GM23338 (cell line): Measurements from ENCODE around the gene GALNT5. TPM values are rescaled to one million over a fixed set of nuclear protein-coding genes. Genes with fewer than 3 reads are reported as not detected.

Experiments used
- ATAC-seq: fragments of 200-7000 bp; cut with Tn5 transposase; 3 replicates; pipeline ENCODE4 v1.9.1; 2020
- DNase-seq: peaks from one replicate; pipeline ENCODE4 v3.0.0-alpha.2; 2015; ENCODE audit warnings: low spot score
- H2AFZ ChIP-seq: fragments of 200-600 bp; sonication (generic); 2 replicates; pipeline ENCODE4 v1.8.0; 2016; ENCODE audit warnings: antibody characterized with exemption, mild to moderate bottlenecking, moderate library complexity
- H3F3A ChIP-seq: fragments of 200-600 bp; sonication (generic); replicated peaks from 2 replicates; pipeline ENCODE4 v1.8.0; 2017; ENCODE audit warnings: antibody characterized with exemption, mixed run types, low read depth
- H3K27ac ChIP-seq: fragments of 200-600 bp; sonication (generic); 2 replicates; pipeline ENCODE4 v1.6.1; 2016; ENCODE audit warnings: low read depth
- H3K27me3 ChIP-seq: fragments of 200-600 bp; sonication (generic); 2 replicates; pipeline ENCODE4 v1.8.0; 2016; ENCODE audit warnings: mild to moderate bottlenecking, mixed run types, moderate library complexity; ENCODE audit not compliant: insufficient read depth
- H3K36me3 ChIP-seq: fragments of 200-600 bp; sonication (generic); 2 replicates; pipeline ENCODE4 v1.8.0; 2016; ENCODE audit warnings: mild to moderate bottlenecking; ENCODE audit not compliant: insufficient read depth
- H3K4me1 ChIP-seq: fragments of 200-600 bp; sonication (generic); 2 replicates; pipeline ENCODE4 v1.8.0; 2016; ENCODE audit warnings: mild to moderate bottlenecking, moderate library complexity; ENCODE audit not compliant: insufficient read depth
- H3K4me2 ChIP-seq: fragments of 200-600 bp; sonication (generic); 2 replicates; pipeline ENCODE4 v1.7.1; 2017; ENCODE audit warnings: mixed run types
- H3K4me3 ChIP-seq: fragments of 200-600 bp; sonication (generic); 2 replicates; pipeline ENCODE4 v1.6.1; 2016; ENCODE audit warnings: mixed run types
- H3K79me2 ChIP-seq: fragments of 200-600 bp; sonication (generic); replicated peaks from 2 replicates; pipeline ENCODE4 v1.8.0; 2017; ENCODE audit warnings: mild to moderate bottlenecking; ENCODE audit not compliant: insufficient read depth
- H3K9me2 ChIP-seq: fragments of 200-600 bp; sonication (generic); 2 replicates; pipeline ENCODE4 v1.8.0; 2017; ENCODE audit not compliant: insufficient read depth
- H4K20me1 ChIP-seq: fragments of 200-600 bp; sonication (generic); replicated peaks from 2 replicates; pipeline ENCODE4 v1.8.0; 2017; ENCODE audit warnings: mild to moderate bottlenecking; ENCODE audit not compliant: insufficient read depth
- H3K27ac Mint-ChIP-seq: 2 replicates; pipeline ENCODE4 v1.8.0; 2020; ENCODE audit warnings: inconsistent platforms, mild to moderate bottlenecking, moderate library complexity, mixed read lengths
- H3K27me3 Mint-ChIP-seq: 3 replicates; pipeline ENCODE4 v1.8.0; 2022; ENCODE audit warnings: low read depth, mild to moderate bottlenecking, moderate library complexity, mixed read lengths, inconsistent platforms; ENCODE audit not compliant: insufficient read depth, poor library complexity
- H3K36me3 Mint-ChIP-seq: 3 replicates; pipeline ENCODE4 v1.8.0; 2021; ENCODE audit warnings: low read depth, mild to moderate bottlenecking, inconsistent platforms, moderate library complexity, mixed read lengths
- H3K4me1 Mint-ChIP-seq: 3 replicates; pipeline ENCODE4 v1.8.0; 2020; ENCODE audit warnings: mild to moderate bottlenecking, inconsistent platforms, mixed read lengths
- H3K4me3 Mint-ChIP-seq: 3 replicates; pipeline ENCODE4 v1.8.0; 2021; ENCODE audit warnings: moderate library complexity, mild to moderate bottlenecking, inconsistent platforms, mixed read lengths
- H3K9me3 Mint-ChIP-seq: 3 replicates; pipeline ENCODE4 v1.8.0; 2020; ENCODE audit warnings: moderate library complexity, mild to moderate bottlenecking, inconsistent platforms, mixed read lengths
- CREB1 ChIP-seq: fragments of 250-450 bp; sonication (Bioruptor Pico); IDR thresholded peaks from 2 replicates; pipeline ENCODE4 v1.5.0; 2020; ENCODE audit warnings: low read depth, mild to moderate bottlenecking, moderate library complexity
- CTCF ChIP-seq, 2 experiments: fragments of 200-600 bp in 1 of 2; sonication (generic) in 1 of 2; conservative IDR thresholded peaks; 2 replicates each; pipeline versions ENCODE4 v1.5.1 to v1.6.1; 2016 to 2017; ENCODE audit warnings: antibody characterized with exemption in 2 of 2, low read depth in 2 of 2, mild to moderate bottlenecking in 2 of 2, moderate library complexity in 1 of 2
- ETS1 ChIP-seq: IDR thresholded peaks from 2 replicates; pipeline ENCODE4 v1.6.1; 2016; ENCODE audit warnings: antibody characterized with exemption
- EZH2 ChIP-seq: fragments of 200-600 bp; sonication (generic); IDR thresholded peaks from one replicate; pipeline ENCODE4 v1.8.0; 2017; ENCODE audit warnings: antibody characterized with exemption, mild to moderate bottlenecking, low read depth; ENCODE audit not compliant: unreplicated experiment
- EZH2phosphoT487 ChIP-seq: fragments of 200-600 bp; sonication (generic); IDR thresholded peaks from one replicate; pipeline ENCODE4 v1.8.1; 2018; ENCODE audit warnings: antibody characterized with exemption; ENCODE audit not compliant: unreplicated experiment
- JUNB ChIP-seq: IDR thresholded peaks from one replicate; pipeline ENCODE4 v1.6.1; 2016; ENCODE audit warnings: antibody characterized with exemption; ENCODE audit not compliant: unreplicated experiment
- NANOG ChIP-seq: IDR thresholded peaks from 2 replicates; pipeline ENCODE4 v1.6.1; 2016; ENCODE audit warnings: antibody characterized with exemption, borderline replicate concordance
- POLR2AphosphoS5 ChIP-seq: IDR thresholded peaks from 2 replicates; pipeline ENCODE4 v1.6.1; 2016; ENCODE audit warnings: antibody characterized with exemption, low read depth
- REST ChIP-seq: IDR thresholded peaks from one replicate; pipeline ENCODE4 v1.6.1; 2018; ENCODE audit warnings: antibody characterized with exemption; ENCODE audit not compliant: unreplicated experiment
- STAT1 ChIP-seq: IDR thresholded peaks from one replicate; pipeline ENCODE4 v1.6.1; 2016; ENCODE audit warnings: antibody characterized with exemption; ENCODE audit not compliant: unreplicated experiment
- ZNF114 ChIP-seq: fragments of 250-450 bp; sonication (Bioruptor Pico); IDR thresholded peaks from 2 replicates; pipeline ENCODE4 v1.5.0; 2020; ENCODE audit warnings: mild to moderate bottlenecking, moderate library complexity
- ZNF331 ChIP-seq: fragments of 250-450 bp; sonication (Bioruptor Pico); IDR thresholded peaks from 2 replicates; pipeline ENCODE4 v1.5.0; 2020; ENCODE audit warnings: low read depth, mild to moderate bottlenecking, moderate library complexity
- ZNF462 ChIP-seq: fragments of 250-450 bp; sonication (Bioruptor Pico); IDR thresholded peaks from 2 replicates; pipeline ENCODE4 v1.5.0; 2020; ENCODE audit warnings: mild to moderate bottlenecking, moderate library complexity
- polyA plus RNA-seq: library from polyadenylated mRNA; unstranded; fragments of >200 nt; fragmentation: Nextera tagmentation; extraction: Ambion mirVana; gene quantifications from 2 replicates; pipeline ENCODE4 v1.2.1, GENCODE V29; 2016
- total RNA-seq: library from RNA; depleted of rRNA; stranded (reverse); fragments of >200 nt; shearing (Covaris generic); gene quantifications from 2 replicates; pipeline ENCODE4 v1.2.3, GENCODE V29; 2014

GALNT5 gene
- total and polyA plus RNA-seq, 2 experiments from 2014 or later, result 0.05 to 0.14 TPM

GRCh38 chr2:157348291-157348921 lies 90.9 kb downstream of the GALNT5 start:
- H3K4me1 Mint-ChIP-seq, result peaks cover 24% of the 10 kb centered on the region
- no peak overlapping the region for H2AFZ ChIP-seq
- no peak overlapping the region for H3K4me3 ChIP-seq
- DNase-seq (no peak), ATAC-seq (no peak)
- H3K4me3 Mint-ChIP-seq, result no peak overlapping the region
- H3K36me3 Mint-ChIP-seq, result peaks cover 3% of the 10 kb centered on the region; the same call in 1 of the 3 replicates
- H3K27ac ChIP-seq, result no peak overlapping the region
- no peak overlapping the region for H3K27ac Mint-ChIP-seq
- H3K27me3 ChIP-seq, result no peaks in the 10 kb centered on the region
- peaks cover 4% of the 10 kb centered on the region; the same call in 2 of the 3 replicates for H3K9me3 Mint-ChIP-seq
- no peaks in the 10 kb centered on the region for H3F3A ChIP-seq
- H3K4me2 ChIP-seq, result no peak overlapping the region
- no peaks in the 10 kb centered on the region for H3K79me2 ChIP-seq
- no peaks in the 10 kb centered on the region; the same call in 1 of the 2 replicates for H3K4me1 ChIP-seq
- H3K36me3 ChIP-seq, result 0 out of 2 replicates have a peak, but pooled peaks cover 4% of the 10 kb centered on the region
- no peaks in the 10 kb centered on the region for H4K20me1 ChIP-seq
- TF ChIP-seq CTCF (conservative IDR thresholded peaks at IDR 0.05; ENCODE audit: low read depth in 2 of 2) (no peak), ZNF114 (CRISPR knock-in tag) (no peak), EZH2phosphoT487 (no peak), ZNF331 (CRISPR knock-in tag) (no peak), ETS1 (no peak), CREB1 (CRISPR knock-in tag) (no peak), EZH2 (no peak), JUNB (no peak), REST (no peak), ZNF462 (CRISPR knock-in tag) (no peak), POLR2AphosphoS5 (no peak), NANOG (no peak), STAT1 (no peak)
- peaks cover 4% of the 10 kb centered on the region; the same call in 1 of the 2 replicates for H3K9me2 ChIP-seq
- no peaks in the 10 kb centered on the region for H3K27me3 Mint-ChIP-seq
